Medulla oblongata (tissue), 1 donor: ENCODE results near the gene PRR32.
"Not testable (repeated sequence)": the region's sequence is repeated elsewhere in the genome, so short reads cannot be mapped to it uniquely, and the experiment has no call there.

ENCODE experiments used
- DNase-seq: peaks from one replicate; pipeline ENCODE4 v3.0.0-alpha.2; 2015; ENCODE audit errors: extremely low spot score

Gene PRR32

DNA sequence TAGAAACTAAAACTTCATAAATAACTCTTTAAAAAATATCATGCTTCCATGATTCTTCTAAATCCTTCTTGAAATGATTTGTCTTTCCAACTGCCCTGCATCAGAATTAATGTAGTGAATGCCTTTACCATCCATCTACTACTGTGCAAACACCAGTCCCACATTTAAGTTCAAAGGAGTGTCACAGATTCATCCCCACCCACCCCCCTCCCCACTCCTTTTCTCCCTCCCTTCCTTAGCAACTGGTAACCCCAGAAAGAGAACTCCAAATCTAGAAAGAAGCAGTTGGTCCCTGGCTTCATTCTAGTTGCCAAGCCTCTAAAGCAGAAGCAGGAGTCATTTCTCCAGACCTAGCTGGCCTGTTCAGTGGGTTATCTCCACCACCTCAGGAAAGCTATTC lies at the start of gene PRR32:
PRR32 (plus strand) TSS at position 301 of the 400 bp plus-strand sequence. CDS start 115 bp downstream, outside the sequence.
- DNase-seq: no peak

GRCh38 chrX:126770179-126770578 lies 49.4 kb upstream of the PRR32 start:
- DNase-seq: peak; percentile 41

DNA sequence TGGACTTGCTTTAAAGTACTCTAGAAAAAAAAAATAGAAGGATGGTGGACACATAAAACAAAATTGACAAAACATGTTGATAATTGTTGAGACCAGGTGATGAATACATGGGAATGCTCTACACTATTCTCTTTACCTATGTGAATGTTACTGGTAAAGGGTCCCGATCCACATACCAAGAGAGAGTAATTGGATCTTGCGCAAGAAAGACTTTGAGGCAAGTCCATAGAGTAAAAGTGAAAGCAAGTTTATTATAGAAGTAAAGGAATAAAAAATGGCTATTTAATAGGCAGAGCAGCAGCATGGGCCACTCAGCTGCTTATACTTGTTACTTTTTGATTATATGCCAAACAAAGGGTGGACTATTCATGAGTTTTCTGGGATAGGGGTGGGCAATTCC lies 34.0 kb upstream of the PRR32 start:
- no peak for DNase-seq

DNA sequence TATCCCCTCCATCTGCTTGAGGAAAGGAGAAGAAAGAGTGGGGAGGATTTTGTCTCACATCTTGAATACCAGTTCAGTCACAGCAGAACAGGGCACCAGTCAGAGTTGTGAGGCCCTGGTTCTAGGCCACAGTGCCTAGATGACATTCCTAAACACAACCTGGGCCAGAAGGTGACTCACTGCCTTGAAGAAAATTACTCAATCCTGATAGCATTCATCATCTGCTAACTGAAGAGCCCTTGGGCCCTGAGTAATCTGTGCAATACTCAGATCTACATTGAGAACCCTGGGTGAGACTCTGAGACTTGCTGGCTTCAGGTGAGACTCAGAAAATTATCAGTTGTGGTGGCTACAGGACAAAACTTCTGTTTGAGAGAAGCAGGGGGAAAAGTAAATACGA lies 20.5 kb upstream of the PRR32 start:
- DNase-seq: no peak

- DNase-seq: not testable (repeated sequence)
Measured at GRCh38 chrX:126806784-126807183, 12.7 kb upstream of the PRR32 start.

DNA sequence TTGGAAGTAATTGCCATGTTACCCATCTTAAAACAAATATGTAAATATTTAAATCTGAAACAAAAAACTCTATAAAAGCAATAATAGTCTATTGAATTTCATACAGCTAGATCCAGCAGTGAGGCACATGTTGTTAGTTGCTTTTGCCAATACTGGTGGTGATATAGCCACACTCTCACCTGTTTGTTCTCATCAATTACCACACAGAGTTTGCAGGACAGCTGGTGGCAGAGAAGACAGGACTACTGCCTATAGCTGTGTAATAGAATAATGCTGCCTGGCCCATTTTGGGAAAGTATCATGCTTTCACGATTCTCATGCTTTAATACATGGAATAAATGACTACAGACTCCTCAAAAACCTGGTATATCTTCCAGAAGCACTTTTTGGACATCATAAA lies 3.7 kb upstream of the PRR32 start:
- no peak for DNase-seq

DNA sequence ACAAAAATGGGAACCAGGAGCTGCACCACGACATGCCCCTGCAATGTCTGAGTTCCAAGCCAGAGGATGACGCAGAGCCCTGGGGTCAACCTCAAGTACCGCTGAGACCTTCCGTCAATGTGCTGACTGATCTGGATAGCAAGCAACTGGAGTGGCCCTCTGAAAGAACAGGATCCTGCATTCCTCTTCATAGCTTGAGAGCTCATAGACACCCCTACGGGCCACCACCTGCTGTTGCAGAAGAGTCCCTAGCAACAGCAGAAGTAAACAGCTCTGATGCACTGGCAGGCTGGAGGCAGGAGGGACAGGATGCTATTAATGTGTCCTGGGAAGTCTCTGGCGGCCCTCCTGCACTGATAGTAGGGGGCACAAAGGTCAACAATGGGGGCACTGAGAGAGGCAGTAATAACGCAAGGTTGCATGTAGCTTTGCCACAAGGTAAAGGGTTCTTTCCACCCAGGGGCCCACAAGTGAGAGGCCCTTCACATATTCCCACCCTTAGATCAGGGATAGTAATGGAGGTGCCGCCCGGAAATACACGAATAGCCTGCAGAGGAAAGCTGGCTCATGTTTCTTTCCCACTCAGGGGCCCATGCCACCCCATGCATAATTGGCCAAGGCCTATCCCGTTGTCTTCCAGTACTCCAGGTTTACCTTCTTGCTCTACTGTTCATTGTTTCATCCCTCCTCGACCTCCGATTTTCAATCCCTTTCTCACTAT lies 1.3 kb downstream of the PRR32 start:
- DNase-seq: no peak

DNA sequence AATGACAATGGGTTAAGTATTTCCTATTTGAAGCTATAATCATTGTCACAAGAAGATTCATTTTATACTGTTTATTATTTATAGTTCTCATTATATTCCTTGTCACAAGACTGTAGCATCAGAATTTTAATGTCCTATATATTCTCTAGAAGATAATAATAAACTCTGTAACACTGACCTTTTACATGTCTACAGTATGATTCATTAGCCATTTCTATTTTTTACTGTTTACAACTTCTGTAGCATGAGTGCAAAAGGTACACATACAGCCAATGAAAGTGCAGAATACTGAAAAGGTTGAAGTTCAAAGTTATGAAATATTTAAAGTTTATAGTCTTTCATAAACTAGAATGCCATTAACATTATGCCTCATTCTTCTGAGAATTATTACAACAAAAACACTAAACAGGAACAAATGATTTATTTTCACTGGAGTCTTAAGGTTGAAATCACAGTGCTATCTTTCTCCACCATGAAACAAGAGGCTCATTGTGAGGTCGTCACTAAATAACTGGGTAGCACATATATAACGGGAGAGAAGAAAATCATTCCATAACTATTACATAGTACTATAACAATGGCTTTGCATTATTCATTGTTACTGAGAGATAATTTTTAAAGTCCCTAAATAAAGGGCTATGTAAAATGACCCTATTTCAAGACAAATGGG lies 4.9 kb downstream of the PRR32 start:
- no peak for DNase-seq

- DNase-seq: no peak
Measured at GRCh38 chrX:126825566-126826193, 6.2 kb downstream of the PRR32 start.

DNA sequence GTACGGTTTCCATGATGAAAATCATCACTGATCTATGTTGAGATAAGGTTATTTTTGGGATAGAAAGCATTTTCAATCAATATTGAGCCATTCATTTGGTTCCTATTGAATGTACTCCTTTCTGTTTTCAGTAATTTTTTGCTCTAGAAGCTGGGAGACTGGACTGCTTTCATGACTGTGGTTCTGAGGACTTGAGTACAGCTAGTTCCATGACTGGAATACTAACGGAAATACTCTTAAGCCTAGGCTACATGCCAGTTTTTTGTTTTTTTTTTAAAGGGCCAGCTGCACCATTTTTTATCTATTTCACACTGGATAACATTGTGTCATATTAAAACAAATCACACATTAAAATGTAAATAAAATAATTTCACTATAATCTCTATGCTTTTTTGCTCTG lies 16.7 kb downstream of the PRR32 start:
- peak; percentile 30 for DNase-seq

DNA sequence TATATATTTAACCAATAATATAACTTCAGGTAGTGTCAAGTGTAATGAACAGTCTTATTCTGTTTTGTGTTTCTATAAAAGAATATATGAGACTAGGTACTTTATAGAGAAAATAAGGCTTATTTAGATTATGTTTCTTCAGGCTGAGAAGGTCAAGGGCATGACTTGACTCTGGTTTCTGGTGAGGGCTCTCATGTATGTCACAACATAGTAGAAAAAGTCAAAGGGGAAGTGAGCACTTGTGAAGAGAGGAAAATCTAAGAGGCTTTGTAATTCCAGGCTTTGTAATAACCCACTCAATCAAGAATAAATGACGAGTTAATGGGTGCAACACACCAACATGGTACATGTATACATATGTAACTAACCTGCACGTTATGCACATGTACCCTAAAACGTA lies 27.6 kb downstream of the PRR32 start:
- no peak for DNase-seq

- DNase-seq: no peak
Measured at GRCh38 chrX:126855839-126856524, 36.5 kb downstream of the PRR32 start.
